HL-60/S4 treated with phorbol 12-myristate 13-acetate at 8.2 ng/mL for 4 days and 3 days (cell line): ENCODE measurements around the gene NEFH.
"Not testable (repeated sequence)": the region's sequence is repeated elsewhere in the genome, so short reads cannot be mapped to it uniquely, and the experiment has no call there.

ENCODE experiments used
- in situ Hi-C: fragments of 300-500 bp; cut with MboI; formaldehyde crosslinking; loops from 2 replicates; pipeline ENCODE4 v1.15.0; 2022; ENCODE audit warnings: low sequenced_read_pairs

NEFH gene

GRCh38 chr22:29479417-29480261, at the start of gene NEFH:
Gene NEFH (plus strand): TSS chr22:29480218. CDS start chr22:29480263, 45 bp downstream.
- in situ Hi-C loops = no loop called here

- in situ Hi-C loops = no loop called here
Observed at GRCh38 chr22:29431986-29432385, 48.0 kb upstream of the NEFH start.

- in situ Hi-C loops = no loop called here
Observed at GRCh38 chr22:29433856-29434255, 46.2 kb upstream of the NEFH start.

- in situ Hi-C loops = no loop called here
Observed at GRCh38 chr22:29434288-29434687, 45.7 kb upstream of the NEFH start.

- in situ Hi-C loops = no loop called here
Observed at GRCh38 chr22:29435236-29436136, 44.5 kb upstream of the NEFH start.

GRCh38 chr22:29438283-29438682, 41.7 kb upstream of the NEFH start, which contains the start of gene RFPL1:
Gene RFPL1 (plus strand): TSS chr22:29438583.
- in situ Hi-C loops = not testable (repeated sequence)

GRCh38 chr22:29442976-29443375, 37.0 kb upstream of the NEFH start:
- in situ Hi-C loops = no loop called here

GRCh38 chr22:29443452-29443851, 36.6 kb upstream of the NEFH start:
- in situ Hi-C loops = no loop called here

- in situ Hi-C loops = no loop called here
Observed at GRCh38 chr22:29443861-29444792, 35.9 kb upstream of the NEFH start.

- in situ Hi-C loops = no loop called here
Observed at GRCh38 chr22:29445508-29445907, 34.5 kb upstream of the NEFH start.

- in situ Hi-C loops = no loop called here
Observed at GRCh38 chr22:29447906-29448305, 32.1 kb upstream of the NEFH start.

GRCh38 chr22:29449296-29449875, 30.6 kb upstream of the NEFH start:
- in situ Hi-C loops = no loop called here

GRCh38 chr22:29450222-29450621, 29.8 kb upstream of the NEFH start:
- in situ Hi-C loops = no loop called here

- in situ Hi-C loops = no loop called here
Observed at GRCh38 chr22:29451863-29452262, 28.2 kb upstream of the NEFH start.

GRCh38 chr22:29454276-29454675, 25.7 kb upstream of the NEFH start:
- in situ Hi-C loops = no loop called here

GRCh38 chr22:29456211-29456671, 23.8 kb upstream of the NEFH start:
- in situ Hi-C loops = no loop called here

- in situ Hi-C loops = no loop called here
Observed at GRCh38 chr22:29457730-29458129, 22.3 kb upstream of the NEFH start.

- in situ Hi-C loops = no loop called here
Observed at GRCh38 chr22:29458551-29458950, 21.5 kb upstream of the NEFH start.

- in situ Hi-C loops = no loop called here
Observed at GRCh38 chr22:29459773-29460172, 20.2 kb upstream of the NEFH start.

GRCh38 chr22:29461263-29461662, 18.8 kb upstream of the NEFH start:
- in situ Hi-C loops = no loop called here
